Astrocyte of the spinal cord (primary cell): ENCODE results near the gene LTK.

Experiments
- DNase-seq: peaks from one replicate; pipeline ENCODE4 v3.0.0; 2011; ENCODE audit warnings: low read depth, low spot score
- H3K4me3 ChIP-seq: 2 replicates; pipeline ENCODE4 v1.5.1; 2011; ENCODE audit warnings: low read depth, mild to moderate bottlenecking, low read length, moderate library complexity
- in situ Hi-C: cut with HindIII; loops from 2 replicates; pipeline ENCODE4 v1.10.0; 2017; ENCODE audit warnings: low sequenced_read_pairs
- TF ChIP-seq, protein P1 (sequence below): IDR thresholded peaks from 2 replicates; pipeline ENCODE4 v1.5.1; 2012; ENCODE audit warnings: low read depth, mild to moderate bottlenecking, low read length, inconsistent platforms

Gene LTK

GRCh38 chr15:41507820-41508290 is 5.8 kb downstream of the LTK start:
- no peak overlapping the region for H3K4me3 ChIP-seq
- DNase-seq: no peak
- TF ChIP-seq, protein P1, sequence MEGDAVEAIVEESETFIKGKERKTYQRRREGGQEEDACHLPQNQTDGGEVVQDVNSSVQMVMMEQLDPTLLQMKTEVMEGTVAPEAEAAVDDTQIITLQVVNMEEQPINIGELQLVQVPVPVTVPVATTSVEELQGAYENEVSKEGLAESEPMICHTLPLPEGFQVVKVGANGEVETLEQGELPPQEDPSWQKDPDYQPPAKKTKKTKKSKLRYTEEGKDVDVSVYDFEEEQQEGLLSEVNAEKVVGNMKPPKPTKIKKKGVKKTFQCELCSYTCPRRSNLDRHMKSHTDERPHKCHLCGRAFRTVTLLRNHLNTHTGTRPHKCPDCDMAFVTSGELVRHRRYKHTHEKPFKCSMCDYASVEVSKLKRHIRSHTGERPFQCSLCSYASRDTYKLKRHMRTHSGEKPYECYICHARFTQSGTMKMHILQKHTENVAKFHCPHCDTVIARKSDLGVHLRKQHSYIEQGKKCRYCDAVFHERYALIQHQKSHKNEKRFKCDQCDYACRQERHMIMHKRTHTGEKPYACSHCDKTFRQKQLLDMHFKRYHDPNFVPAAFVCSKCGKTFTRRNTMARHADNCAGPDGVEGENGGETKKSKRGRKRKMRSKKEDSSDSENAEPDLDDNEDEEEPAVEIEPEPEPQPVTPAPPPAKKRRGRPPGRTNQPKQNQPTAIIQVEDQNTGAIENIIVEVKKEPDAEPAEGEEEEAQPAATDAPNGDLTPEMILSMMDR: no peak
- in situ Hi-C loops: no loop called here

DNA sequence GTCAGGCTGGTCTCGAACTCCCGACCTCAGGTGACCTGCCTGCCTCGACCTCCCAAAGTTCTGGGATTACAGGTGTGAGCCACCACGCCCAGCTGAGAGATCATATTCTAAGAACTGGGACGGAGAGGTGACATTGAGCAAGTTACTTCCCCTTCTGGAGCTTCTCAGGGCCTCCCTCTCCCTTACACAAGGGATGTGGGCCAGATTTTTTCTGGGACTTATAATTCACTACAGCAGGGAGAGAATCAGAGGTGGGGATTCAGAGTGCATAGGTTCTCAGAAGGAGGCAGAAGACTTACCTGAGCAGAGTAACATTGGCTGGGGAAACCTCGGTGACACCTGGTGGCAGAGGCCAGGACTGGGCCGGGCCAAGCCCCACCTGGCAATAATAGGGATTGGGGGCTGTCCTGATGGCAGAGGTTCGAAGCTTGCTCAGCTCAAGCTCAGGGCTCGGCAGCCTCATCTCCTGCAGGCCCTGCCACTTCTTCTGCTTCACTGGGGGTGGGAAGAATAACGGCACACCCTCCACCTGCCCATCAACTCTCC is 6.8 kb downstream of the LTK start:
- H3K4me3 ChIP-seq: no peak overlapping the region
- in situ Hi-C loops: no loop called here
- TF ChIP-seq, protein P1: no peak
- DNase-seq: no peak

- H3K4me3 ChIP-seq: no peak overlapping the region
- in situ Hi-C loops: no loop called here
- DNase-seq: no peak
- TF ChIP-seq, protein P1: no peak
Measured at GRCh38 chr15:41505776-41506175, 7.9 kb downstream of the LTK start.

DNA sequence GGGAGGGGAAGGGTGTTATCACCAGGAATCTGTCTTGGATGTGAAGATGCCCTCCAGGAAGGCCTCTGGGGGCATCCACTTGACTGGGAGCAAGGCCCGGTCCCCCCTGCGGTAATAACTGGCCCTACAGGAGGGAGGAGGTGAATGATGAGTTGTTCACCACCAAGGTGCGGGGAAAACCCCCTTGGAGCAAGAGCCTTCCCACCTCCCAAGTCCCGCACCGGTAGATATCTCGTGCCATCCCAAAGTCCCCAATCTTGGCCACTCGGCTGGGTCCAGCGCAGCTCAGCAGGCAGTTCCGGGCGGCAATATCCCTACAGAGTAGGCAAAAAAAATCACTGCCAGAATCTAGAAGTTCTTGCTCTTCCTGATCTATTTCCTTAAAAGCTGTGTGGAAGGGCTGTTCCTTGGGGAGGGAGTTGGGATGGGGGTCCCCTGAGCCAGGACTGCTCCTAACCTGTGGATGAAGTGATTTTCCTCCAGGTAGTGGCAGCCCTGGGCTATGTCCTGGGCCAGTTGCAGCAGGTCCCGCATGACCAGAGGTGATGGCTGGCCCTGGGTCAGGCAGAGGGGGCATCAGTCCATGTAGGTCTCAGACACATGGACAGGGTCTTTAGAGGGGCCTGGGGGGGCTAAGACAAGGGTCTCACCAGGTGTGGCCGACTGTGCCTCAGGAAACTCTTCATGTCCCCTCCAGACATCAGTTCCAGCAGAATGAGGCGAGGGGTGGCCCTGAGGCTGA is 8.7 kb downstream of the LTK start:
- in situ Hi-C loops: no loop called here
- TF ChIP-seq, protein P1: no peak
- no peak for DNase-seq
- no peak overlapping the region for H3K4me3 ChIP-seq

- TF ChIP-seq, protein P1: no peak
- H3K4me3 ChIP-seq: no peak overlapping the region
- in situ Hi-C loops: no loop called here
- DNase-seq: no peak
Measured at GRCh38 chr15:41503669-41504010, 10.0 kb downstream of the LTK start.

DNA sequence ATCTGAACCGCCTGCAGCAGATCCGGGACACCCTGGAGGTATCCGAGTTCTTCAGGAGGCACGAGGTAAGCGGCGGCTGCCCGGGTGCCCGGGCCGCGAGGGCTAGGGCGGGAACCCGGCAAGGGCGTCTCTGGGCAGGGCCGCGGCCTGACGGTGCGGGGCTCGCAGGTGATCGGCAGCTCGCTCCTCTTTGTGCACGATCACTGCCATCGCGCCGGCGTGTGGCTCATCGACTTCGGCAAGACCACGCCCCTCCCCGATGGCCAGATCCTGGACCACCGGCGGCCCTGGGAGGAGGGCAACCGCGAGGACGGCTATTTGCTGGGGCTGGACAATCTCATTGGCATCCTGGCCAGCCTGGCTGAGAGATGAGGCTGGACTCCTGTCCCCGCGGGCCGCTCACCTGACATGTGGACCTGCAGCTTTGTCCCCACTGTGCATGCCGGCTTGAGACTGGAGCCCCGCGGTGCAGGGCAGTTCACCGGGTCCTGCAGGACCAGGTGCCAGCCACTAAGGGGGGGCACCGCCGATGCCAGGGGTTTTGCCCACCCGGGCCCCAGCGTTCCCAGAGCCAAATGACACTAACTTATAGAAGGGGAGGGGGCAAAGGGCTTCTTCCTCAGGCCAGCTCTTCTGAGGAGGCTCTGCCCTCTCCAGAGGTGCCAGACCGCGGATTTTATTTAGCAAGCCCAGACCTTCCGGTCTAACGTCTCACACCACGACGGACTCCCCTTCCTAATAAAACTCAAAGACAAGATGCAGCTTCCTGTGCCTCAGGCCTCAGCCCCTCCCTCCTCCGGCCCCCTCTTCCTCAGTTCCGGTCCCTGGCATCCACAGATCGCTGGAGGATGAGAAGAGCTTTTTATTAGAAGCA is 10.6 kb downstream of the LTK start:
- in situ Hi-C loops: no loop called here
- no peak overlapping the region for H3K4me3 ChIP-seq
- DNase-seq: no peak
- TF ChIP-seq, protein P1: no peak
